Parathyroid adenoma (tissue), 2 donors: ENCODE measurements around the gene SMG6.

Experiments used
- H2AFZ ChIP-seq: fragments of 300-600 bp; sonication (generic); one replicate; pipeline ENCODE4 v1.7.0; 2017; ENCODE audit warnings: antibody characterized with exemption, mild to moderate bottlenecking
- H3K27ac ChIP-seq: fragments of 300-600 bp; sonication (generic); one replicate; pipeline ENCODE4 v1.7.0; 2017
- H3K27me3 ChIP-seq: fragments of 300-600 bp; sonication (generic); one replicate; pipeline ENCODE4 v1.7.0; 2017; ENCODE audit warnings: low read length; ENCODE audit not compliant: control insufficient read depth, insufficient read depth
- H3K36me3 ChIP-seq: fragments of 300-600 bp; sonication (generic); one replicate; pipeline ENCODE4 v1.7.0; 2017; ENCODE audit warnings: low read length; ENCODE audit not compliant: control insufficient read depth, insufficient read depth
- H3K4me1 ChIP-seq: fragments of 300-600 bp; sonication (generic); one replicate; pipeline ENCODE4 v1.7.0; 2017; ENCODE audit warnings: control low read depth
- H3K4me2 ChIP-seq: fragments of 300-600 bp; sonication (generic); one replicate; pipeline ENCODE4 v1.7.0; 2017; ENCODE audit warnings: low read length
- H3K4me3 ChIP-seq: fragments of 300-600 bp; sonication (generic); one replicate; pipeline ENCODE4 v1.7.0; 2017; ENCODE audit warnings: low read depth, low read length
- H3K79me2 ChIP-seq: fragments of 300-600 bp; sonication (generic); one replicate; pipeline ENCODE4 v1.7.0; 2017; ENCODE audit warnings: control low read depth
- H3K9ac ChIP-seq: fragments of 300-600 bp; sonication (generic); one replicate; pipeline ENCODE4 v1.7.0; 2017; ENCODE audit warnings: mild to moderate bottlenecking
- H3K9me3 ChIP-seq: fragments of 300-600 bp; sonication (generic); one replicate; pipeline ENCODE4 v1.7.0; 2017; ENCODE audit warnings: low read length; ENCODE audit not compliant: control insufficient read depth
- CTCF ChIP-seq: fragments of 300-600 bp; sonication (generic); IDR thresholded peaks from one replicate; pipeline ENCODE4 v1.7.0; 2017; ENCODE audit warnings: antibody characterized with exemption, mild to moderate bottlenecking
- donor health status: primary hyperparathyroidism.

The SMG6 gene

DNA sequence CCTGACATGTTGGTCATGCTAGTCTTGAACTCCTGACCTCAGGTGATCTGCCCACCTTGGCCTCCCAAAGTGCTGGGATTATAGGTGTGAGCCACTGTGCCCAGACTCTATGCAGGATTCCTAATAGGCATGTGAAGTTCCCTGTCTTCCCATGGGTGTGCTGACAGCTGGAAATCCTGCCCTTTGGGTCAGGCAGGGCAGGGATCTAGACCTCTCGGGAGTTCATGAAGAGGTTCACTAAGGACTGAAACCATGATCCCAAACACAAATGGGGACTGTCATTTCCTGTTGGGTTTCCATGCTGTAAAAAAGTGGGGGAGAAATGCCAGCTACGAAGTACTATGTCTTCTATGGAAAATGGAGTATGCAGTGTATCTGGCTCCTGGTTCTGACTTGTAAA, 196.5 kb downstream of the SMG6 start:
- Histone ChIP-seq H3K79me2 (peaks cover 9% of the 10 kb centered on the region), H3K4me3 (no peak overlapping the region), H3K9ac (no peak overlapping the region), H3K27me3 (no peaks in the 10 kb centered on the region), H3K9me3 (no peaks in the 10 kb centered on the region), H3K4me2 (no peak overlapping the region), H3K4me1 (no peaks in the 10 kb centered on the region), H3K27ac (peak overlapping the region; percentile 5), H2AFZ (no peak overlapping the region), H3K36me3 (no peaks in the 10 kb centered on the region)
- no peak for TF ChIP-seq CTCF

- no peak overlapping the region for H2AFZ ChIP-seq
- no peaks in the 10 kb centered on the region for H3K27me3 ChIP-seq
- H3K36me3 ChIP-seq = no peaks in the 10 kb centered on the region
- no peak for TF ChIP-seq CTCF
- H3K4me2 ChIP-seq = no peak overlapping the region
- no peak overlapping the region for H3K4me3 ChIP-seq
- H3K27ac ChIP-seq = peak overlapping the region; percentile 5
- peaks cover 9% of the 10 kb centered on the region for H3K79me2 ChIP-seq
- no peaks in the 10 kb centered on the region for H3K4me1 ChIP-seq
- H3K9me3 ChIP-seq = no peaks in the 10 kb centered on the region
- H3K9ac ChIP-seq = no peak overlapping the region
Observed at GRCh38 chr17:2106308-2106955, 197.2 kb downstream of the SMG6 start.

DNA sequence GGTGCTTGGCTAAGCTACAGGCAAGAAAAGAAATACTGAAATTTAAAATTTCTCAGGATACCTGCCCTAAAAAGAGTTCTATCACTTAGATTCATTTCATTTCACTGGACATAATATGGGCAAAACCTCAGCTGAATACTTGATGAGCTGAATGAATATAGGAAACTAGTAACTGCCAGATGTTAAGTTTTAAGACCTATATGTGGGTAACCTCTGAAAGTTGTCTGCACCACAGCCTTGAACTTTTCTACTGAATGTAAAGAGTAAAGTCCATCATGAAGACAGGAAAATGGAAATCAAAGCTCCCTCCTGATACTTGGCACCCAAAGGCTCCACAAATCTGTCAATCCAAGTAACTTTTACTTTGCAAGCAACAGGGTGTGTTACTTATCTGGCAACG, 197.9 kb downstream of the SMG6 start:
- Histone ChIP-seq H3K4me2 (no peak overlapping the region), H2AFZ (no peak overlapping the region), H3K27me3 (no peaks in the 10 kb centered on the region), H3K9ac (no peak overlapping the region), H3K36me3 (no peaks in the 10 kb centered on the region), H3K4me1 (no peaks in the 10 kb centered on the region), H3K79me2 (peaks cover 9% of the 10 kb centered on the region), H3K27ac (peak overlapping the region; percentile 16), H3K9me3 (no peaks in the 10 kb centered on the region), H3K4me3 (no peak overlapping the region)
- TF ChIP-seq CTCF = no peak

DNA sequence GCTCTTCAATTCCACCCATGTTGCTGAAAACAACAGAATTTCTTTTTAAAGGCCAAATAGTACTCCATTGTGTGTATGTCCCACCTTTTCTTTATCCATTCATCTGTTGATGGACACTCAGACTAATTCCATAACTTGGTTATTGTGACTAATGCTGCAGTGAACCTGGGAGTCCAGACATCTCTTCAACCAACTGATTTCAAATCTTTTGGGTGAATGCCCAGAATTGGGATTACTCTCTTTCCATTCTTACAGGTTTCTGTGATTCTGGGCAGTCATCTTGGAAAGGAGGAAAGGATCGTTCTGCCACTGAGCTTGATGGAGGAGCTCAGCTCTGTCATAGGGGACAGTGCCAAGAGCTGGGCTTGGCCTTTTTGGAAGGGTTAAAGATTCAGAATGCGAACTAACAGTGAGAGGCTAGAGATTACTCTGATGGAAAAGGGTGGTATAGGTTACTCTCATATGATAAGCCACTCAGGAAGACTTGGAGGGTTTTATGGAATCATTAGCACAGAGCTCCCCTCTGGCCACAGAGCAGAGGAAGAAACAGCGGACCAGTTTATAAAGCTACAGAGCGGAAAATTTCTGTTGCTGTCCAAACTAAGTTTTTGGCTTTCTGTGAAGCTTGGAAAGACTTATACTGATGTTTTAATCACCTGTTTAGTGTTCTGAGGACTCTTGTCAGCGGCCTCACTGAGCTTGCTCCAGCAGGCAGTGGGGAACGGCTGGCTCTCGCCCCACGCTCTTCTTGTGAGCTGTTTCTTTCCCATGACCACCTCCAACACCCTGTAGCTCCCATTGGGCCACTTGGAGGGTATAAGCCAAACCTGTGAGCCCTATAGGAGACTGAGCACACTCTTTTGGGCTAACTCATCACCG, 200.4 kb downstream of the SMG6 start:
- no peak for TF ChIP-seq CTCF
- Histone ChIP-seq H3K9me3 (no peaks in the 10 kb centered on the region), H3K4me2 (no peak overlapping the region), H3K79me2 (peaks cover 9% of the 10 kb centered on the region), H3K36me3 (no peaks in the 10 kb centered on the region), H2AFZ (no peak overlapping the region), H3K27ac (no peak overlapping the region), H3K4me3 (no peak overlapping the region), H3K9ac (no peak overlapping the region), H3K4me1 (no peaks in the 10 kb centered on the region), H3K27me3 (no peaks in the 10 kb centered on the region)
